ENCODE measurements around the gene TMSB15C. TPM values are rescaled to one million over a fixed set of nuclear protein-coding genes. Genes with fewer than 3 reads are reported as not detected.
"Not testable (repeated sequence)": the region's sequence is repeated elsewhere in the genome, so short reads cannot be mapped to it uniquely, and the experiment has no call there.

TMSB15C gene
- total and polyA plus RNA-seq, 2 donors (not counting 3 experiments of a cell fraction or from before 2014, with no cell fraction given), result 3.1 to 7.0 TPM

DNA sequence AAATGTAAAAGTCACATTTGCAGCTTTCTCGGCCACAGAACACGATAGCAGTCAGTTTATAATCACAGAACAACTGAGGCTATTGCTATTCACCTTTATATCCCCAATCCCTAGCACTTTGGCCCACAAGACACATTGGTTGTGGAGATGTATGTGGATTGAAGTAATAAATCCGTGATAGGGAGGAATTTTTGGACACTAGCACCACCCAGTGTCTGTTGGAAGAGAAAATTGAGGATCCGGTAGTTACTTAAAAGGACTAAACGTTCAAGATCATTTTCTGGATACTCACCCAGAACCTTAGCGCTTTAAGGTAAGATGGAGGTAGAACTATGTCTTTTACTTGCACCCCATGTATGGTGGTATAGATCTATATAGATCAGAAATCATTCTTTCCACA is 1.8 kb upstream of the TMSB15C start:
- CTCF ChIA-PET; H3K9me3 ChIP-seq (replicated peaks; ENCODE audit: control insufficient read depth, insufficient read depth, low read length); dilution Hi-C loops (cut with MboI; ENCODE audit: extremely low pct_ligation_motif_present, low sequenced_read_pairs); H3K4me1 ChIP-seq (ENCODE audit: control insufficient read depth, extremely low read depth, insufficient read depth, low read length); H3K27ac ChIP-seq (ENCODE audit: insufficient read depth, low read depth, low read length); DNase-seq (ENCODE audit: low read depth, low spot score); H3K4me2 ChIP-seq (ENCODE audit: insufficient read depth, low read length); H3K9ac ChIP-seq (replicated peaks; ENCODE audit: extremely low read depth, insufficient read depth, low read length); FAIRE-seq; POLR2A ChIA-PET; H2AFZ ChIP-seq (ENCODE audit: low read depth, low read length); intact Hi-C loops (cut with micrococcal nuclease); H3K79me2 ChIP-seq (ENCODE audit: control insufficient read depth, insufficient read depth, low read length); H3K4me3 ChIP-seq (replicated peaks in 1 of 3; ENCODE audit: insufficient read depth in 1 of 3, low read depth in 1 of 3, low read length in 3 of 3); BruUV-seq (replicated peaks); H3K27me3 ChIP-seq (ENCODE audit: control insufficient read depth in 2 of 2, insufficient read depth in 2 of 2, low read length in 2 of 2); H3K9me1 ChIP-seq (replicated peaks; ENCODE audit: control insufficient read depth, extremely low read depth, insufficient read depth, low read length); H3K36me3 ChIP-seq (ENCODE audit: control insufficient read depth in 2 of 2, extremely low read depth in 1 of 2, insufficient read depth in 2 of 2, low read length in 2 of 2); H4K20me1 ChIP-seq (replicated peaks; ENCODE audit: control insufficient read depth, extremely low read depth, insufficient read depth, low read length): not testable (repeated sequence)

GRCh38 chrX:104062636-104063035 is 13.4 kb downstream of the TMSB15C start:
- CTCF ChIA-PET; H3K4me1 ChIP-seq (ENCODE audit: control insufficient read depth, extremely low read depth, insufficient read depth, low read length); dilution Hi-C loops (cut with MboI; ENCODE audit: extremely low pct_ligation_motif_present, low sequenced_read_pairs); FAIRE-seq; H3K4me3 ChIP-seq (replicated peaks in 1 of 3; ENCODE audit: insufficient read depth in 1 of 3, low read depth in 1 of 3, low read length in 3 of 3); H3K36me3 ChIP-seq (ENCODE audit: control insufficient read depth in 2 of 2, extremely low read depth in 1 of 2, insufficient read depth in 2 of 2, low read length in 2 of 2); POLR2A ChIA-PET; H3K9ac ChIP-seq (replicated peaks; ENCODE audit: extremely low read depth, insufficient read depth, low read length); BruUV-seq (replicated peaks); H4K20me1 ChIP-seq (replicated peaks; ENCODE audit: control insufficient read depth, extremely low read depth, insufficient read depth, low read length); H2AFZ ChIP-seq (ENCODE audit: low read depth, low read length); H3K4me2 ChIP-seq (ENCODE audit: insufficient read depth, low read length); H3K79me2 ChIP-seq (ENCODE audit: control insufficient read depth, insufficient read depth, low read length); DNase-seq (ENCODE audit: low read depth, low spot score); H3K9me1 ChIP-seq (replicated peaks; ENCODE audit: control insufficient read depth, extremely low read depth, insufficient read depth, low read length); H3K9me3 ChIP-seq (replicated peaks; ENCODE audit: control insufficient read depth, insufficient read depth, low read length); H3K27ac ChIP-seq (ENCODE audit: insufficient read depth, low read depth, low read length); H3K27me3 ChIP-seq (ENCODE audit: control insufficient read depth in 2 of 2, insufficient read depth in 2 of 2, low read length in 2 of 2); intact Hi-C loops (cut with micrococcal nuclease): not testable (repeated sequence)

- H3K27me3 ChIP-seq (ENCODE audit: control insufficient read depth in 2 of 2, insufficient read depth in 2 of 2, low read length in 2 of 2); intact Hi-C loops (cut with micrococcal nuclease); H3K79me2 ChIP-seq (ENCODE audit: control insufficient read depth, insufficient read depth, low read length); H3K9ac ChIP-seq (replicated peaks; ENCODE audit: extremely low read depth, insufficient read depth, low read length); H3K4me3 ChIP-seq (replicated peaks in 1 of 3; ENCODE audit: insufficient read depth in 1 of 3, low read depth in 1 of 3, low read length in 3 of 3); H3K4me1 ChIP-seq (ENCODE audit: control insufficient read depth, extremely low read depth, insufficient read depth, low read length); dilution Hi-C loops (cut with MboI; ENCODE audit: extremely low pct_ligation_motif_present, low sequenced_read_pairs); H3K27ac ChIP-seq (ENCODE audit: insufficient read depth, low read depth, low read length); CTCF ChIA-PET; H3K9me1 ChIP-seq (replicated peaks; ENCODE audit: control insufficient read depth, extremely low read depth, insufficient read depth, low read length); DNase-seq (ENCODE audit: low read depth, low spot score); H3K36me3 ChIP-seq (ENCODE audit: control insufficient read depth in 2 of 2, extremely low read depth in 1 of 2, insufficient read depth in 2 of 2, low read length in 2 of 2); H4K20me1 ChIP-seq (replicated peaks; ENCODE audit: control insufficient read depth, extremely low read depth, insufficient read depth, low read length); H3K4me2 ChIP-seq (ENCODE audit: insufficient read depth, low read length); H3K9me3 ChIP-seq (replicated peaks; ENCODE audit: control insufficient read depth, insufficient read depth, low read length); BruUV-seq (replicated peaks); FAIRE-seq; H2AFZ ChIP-seq (ENCODE audit: low read depth, low read length); POLR2A ChIA-PET: not testable (repeated sequence)
These were observed 21.1 kb downstream of the TMSB15C start for GRCh38 chrX:104054956-104055355.

All from endothelial cell of umbilical vein (primary cell).